Panc1 (cell line): Measurements from ENCODE around the gene F13B.

ENCODE experiments used
- CTCF ChIP-seq: fragments of 450-650 bp; IDR thresholded peaks from 2 replicates; pipeline ENCODE4 v1.5.1; 2017; ENCODE audit warnings: mild to moderate bottlenecking
- SIN3A ChIP-seq: IDR thresholded peaks from 2 replicates; pipeline ENCODE4 v1.6.1; 2012; ENCODE audit warnings: low read depth, mild to moderate bottlenecking, low read length, moderate library complexity, borderline replicate concordance; ENCODE audit not compliant: insufficient read depth

- TF ChIP-seq CTCF (no peak), SIN3A (no peak)
Measured at GRCh38 chr1:197103300-197103699, 36.2 kb upstream of the F13B start.
